ENCODE data around the gene ACD. TPM values are rescaled to one million over a fixed set of nuclear protein-coding genes. Genes with fewer than 3 reads are reported as not detected.

Gene ACD
- total RNA-seq, 1 donor from 2014 or later: 33.3 TPM

DNA sequence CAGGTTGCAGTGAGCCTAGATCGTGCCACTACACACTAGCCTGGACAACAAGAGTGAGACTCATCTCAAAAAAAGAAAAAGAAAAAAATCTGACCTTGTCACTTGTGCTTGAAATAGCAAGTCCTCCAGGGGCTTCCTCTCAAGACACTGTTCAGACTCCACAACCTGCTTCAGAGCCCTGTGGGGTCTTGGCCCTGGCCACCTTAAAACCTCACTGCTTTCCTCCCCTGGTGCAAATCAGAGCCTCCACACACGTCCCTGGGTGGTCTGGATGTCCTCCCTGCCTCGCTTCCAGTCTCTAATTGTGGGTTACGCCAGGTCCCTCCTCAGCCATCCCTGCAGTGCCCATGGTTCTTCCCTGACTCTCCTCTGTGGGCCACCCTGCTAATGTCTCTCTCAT, 4.7 kb downstream of the ACD start:
- peaks cover 13% of the 10 kb centered on the region for H3K9me3 Mint-ChIP-seq (ENCODE audit: unreplicated experiment)
- TF ChIP-seq, protein P1, sequence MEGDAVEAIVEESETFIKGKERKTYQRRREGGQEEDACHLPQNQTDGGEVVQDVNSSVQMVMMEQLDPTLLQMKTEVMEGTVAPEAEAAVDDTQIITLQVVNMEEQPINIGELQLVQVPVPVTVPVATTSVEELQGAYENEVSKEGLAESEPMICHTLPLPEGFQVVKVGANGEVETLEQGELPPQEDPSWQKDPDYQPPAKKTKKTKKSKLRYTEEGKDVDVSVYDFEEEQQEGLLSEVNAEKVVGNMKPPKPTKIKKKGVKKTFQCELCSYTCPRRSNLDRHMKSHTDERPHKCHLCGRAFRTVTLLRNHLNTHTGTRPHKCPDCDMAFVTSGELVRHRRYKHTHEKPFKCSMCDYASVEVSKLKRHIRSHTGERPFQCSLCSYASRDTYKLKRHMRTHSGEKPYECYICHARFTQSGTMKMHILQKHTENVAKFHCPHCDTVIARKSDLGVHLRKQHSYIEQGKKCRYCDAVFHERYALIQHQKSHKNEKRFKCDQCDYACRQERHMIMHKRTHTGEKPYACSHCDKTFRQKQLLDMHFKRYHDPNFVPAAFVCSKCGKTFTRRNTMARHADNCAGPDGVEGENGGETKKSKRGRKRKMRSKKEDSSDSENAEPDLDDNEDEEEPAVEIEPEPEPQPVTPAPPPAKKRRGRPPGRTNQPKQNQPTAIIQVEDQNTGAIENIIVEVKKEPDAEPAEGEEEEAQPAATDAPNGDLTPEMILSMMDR (IDR thresholded peaks at IDR 0.05; ENCODE audit: partially characterized antibody, unreplicated experiment): no peak
- peaks cover 23% of the 10 kb centered on the region for H3K27me3 Mint-ChIP-seq (ENCODE audit: unreplicated experiment)
- peaks cover 2% of the 10 kb centered on the region for H3K4me1 Mint-ChIP-seq (ENCODE audit: low read depth, unreplicated experiment)
- no peak overlapping the region for H3K27ac Mint-ChIP-seq (ENCODE audit: unreplicated experiment)
- no peak for DNase-seq
- H3K4me3 Mint-ChIP-seq (ENCODE audit: unreplicated experiment): peak overlapping the region; percentile 64
- H3K36me3 Mint-ChIP-seq (ENCODE audit: unreplicated experiment): peaks cover 10% of the 10 kb centered on the region

- DNase-seq: no peak
- H3K4me3 Mint-ChIP-seq (ENCODE audit: unreplicated experiment): peak overlapping the region; percentile 42
- peaks cover 15% of the 10 kb centered on the region for H3K9me3 Mint-ChIP-seq (ENCODE audit: unreplicated experiment)
- H3K36me3 Mint-ChIP-seq (ENCODE audit: unreplicated experiment): peaks cover 16% of the 10 kb centered on the region
- TF ChIP-seq, protein P1 (IDR thresholded peaks at IDR 0.05; ENCODE audit: partially characterized antibody, unreplicated experiment): no peak
- H3K27me3 Mint-ChIP-seq (ENCODE audit: unreplicated experiment): peaks cover 28% of the 10 kb centered on the region
- peaks cover 2% of the 10 kb centered on the region for H3K4me1 Mint-ChIP-seq (ENCODE audit: low read depth, unreplicated experiment)
- no peak overlapping the region for H3K27ac Mint-ChIP-seq (ENCODE audit: unreplicated experiment)
These were observed 5.6 kb downstream of the ACD start for GRCh38 chr16:67654403-67654911.

GRCh38 chr16:67653789-67654402, 6.2 kb downstream of the ACD start:
- peak overlapping the region; percentile 94 for H3K4me3 Mint-ChIP-seq (ENCODE audit: unreplicated experiment)
- H3K27me3 Mint-ChIP-seq (ENCODE audit: unreplicated experiment): peaks cover 28% of the 10 kb centered on the region
- H3K36me3 Mint-ChIP-seq (ENCODE audit: unreplicated experiment): peaks cover 16% of the 10 kb centered on the region
- H3K27ac Mint-ChIP-seq (ENCODE audit: unreplicated experiment): peak overlapping the region; percentile 86
- DNase-seq: no peak
- peaks cover 2% of the 10 kb centered on the region for H3K4me1 Mint-ChIP-seq (ENCODE audit: low read depth, unreplicated experiment)
- TF ChIP-seq, protein P1 (IDR thresholded peaks at IDR 0.05; ENCODE audit: partially characterized antibody, unreplicated experiment): no peak
- H3K9me3 Mint-ChIP-seq (ENCODE audit: unreplicated experiment): peaks cover 13% of the 10 kb centered on the region

GRCh38 chr16:67653128-67653788, 6.8 kb downstream of the ACD start:
- Mint-ChIP-seq H3K27me3 (ENCODE audit: unreplicated experiment) (peaks cover 28% of the 10 kb centered on the region), H3K4me1 (ENCODE audit: low read depth, unreplicated experiment) (peaks cover 2% of the 10 kb centered on the region), H3K27ac (ENCODE audit: unreplicated experiment) (no peak overlapping the region), H3K36me3 (ENCODE audit: unreplicated experiment) (peaks cover 16% of the 10 kb centered on the region), H3K4me3 (ENCODE audit: unreplicated experiment) (peak overlapping the region; percentile 94), H3K9me3 (ENCODE audit: unreplicated experiment) (peaks cover 13% of the 10 kb centered on the region)
- DNase-seq: peak; percentile 62
- TF ChIP-seq, protein P1 (IDR thresholded peaks at IDR 0.05; ENCODE audit: partially characterized antibody, unreplicated experiment): peak; percentile 82

- Mint-ChIP-seq H3K36me3 (ENCODE audit: unreplicated experiment) (peaks cover 16% of the 10 kb centered on the region), H3K4me1 (ENCODE audit: low read depth, unreplicated experiment) (peaks cover 2% of the 10 kb centered on the region), H3K27me3 (ENCODE audit: unreplicated experiment) (peaks cover 28% of the 10 kb centered on the region), H3K4me3 (ENCODE audit: unreplicated experiment) (no peak overlapping the region), H3K9me3 (ENCODE audit: unreplicated experiment) (peaks cover 13% of the 10 kb centered on the region), H3K27ac (ENCODE audit: unreplicated experiment) (no peak overlapping the region)
- no peak for DNase-seq
- TF ChIP-seq, protein P1 (IDR thresholded peaks at IDR 0.05; ENCODE audit: partially characterized antibody, unreplicated experiment): no peak
These were observed 7.4 kb downstream of the ACD start for GRCh38 chr16:67652578-67653127.
